CD4-positive, alpha-beta T cell treated with Interleukin-15 for 1 hour (primary cell): ENCODE results near the gene FKBP1A.

Source experiments
- DNase-seq: peaks from one replicate; pipeline ENCODE4 v3.0.0-alpha.2; 2020

Gene FKBP1A

DNA sequence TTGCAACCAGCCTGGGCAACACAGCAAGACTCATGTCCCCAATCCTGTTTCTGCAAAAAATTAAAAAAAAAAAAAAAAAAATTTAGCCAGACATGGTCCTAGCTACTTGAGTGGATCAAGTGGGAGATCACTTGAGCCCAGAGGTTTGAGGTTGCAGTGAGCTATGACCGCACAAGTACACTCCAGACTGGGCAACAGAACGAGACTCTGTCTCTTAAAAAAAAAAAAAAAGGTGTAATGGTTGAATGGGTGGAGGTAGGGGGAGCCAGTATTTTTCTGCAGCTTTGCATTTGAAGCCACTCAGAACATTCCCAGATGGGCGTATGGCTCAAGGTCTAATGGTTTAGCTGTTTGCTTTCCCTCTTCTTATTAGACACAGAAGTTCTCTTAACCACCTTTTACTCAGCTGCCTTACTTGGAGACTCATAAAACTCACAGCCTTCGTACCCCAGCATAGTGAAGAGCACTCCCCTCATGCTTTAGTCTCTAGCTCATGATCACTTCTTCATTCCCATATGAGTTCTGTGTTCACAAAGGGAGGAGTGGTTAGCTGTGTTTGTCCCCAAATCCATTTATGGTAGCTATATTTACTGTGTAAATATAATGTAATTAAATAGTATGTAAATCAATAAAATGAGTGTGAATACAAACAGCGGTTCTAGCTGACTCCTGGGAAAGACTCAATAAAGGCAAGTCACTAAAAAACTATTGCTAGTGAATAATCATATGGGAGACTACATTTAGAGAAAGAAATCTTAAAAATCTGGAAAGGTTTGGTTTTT lies 9.0 kb downstream of the FKBP1A start:
- no peak for DNase-seq

DNA sequence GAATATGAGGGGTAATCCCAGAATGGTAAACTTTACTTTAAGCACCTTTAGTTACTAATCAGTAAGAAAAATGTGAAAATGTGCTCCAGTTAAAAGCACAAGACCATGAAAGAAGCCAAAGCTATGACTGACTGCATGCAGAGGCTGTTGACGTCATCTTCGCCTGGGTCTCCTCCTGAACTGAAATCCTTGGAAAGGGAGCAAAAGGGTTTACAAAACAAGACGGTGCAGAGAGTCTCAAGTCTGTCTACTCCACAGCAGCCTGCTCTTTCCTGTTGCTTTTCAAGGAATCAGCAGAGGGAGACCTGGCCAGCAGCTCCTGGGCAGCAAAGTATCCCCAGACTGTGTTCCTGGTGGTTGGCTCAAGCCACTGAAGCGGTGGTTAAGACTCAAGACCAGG lies 10.2 kb downstream of the FKBP1A start:
- no peak for DNase-seq

DNA sequence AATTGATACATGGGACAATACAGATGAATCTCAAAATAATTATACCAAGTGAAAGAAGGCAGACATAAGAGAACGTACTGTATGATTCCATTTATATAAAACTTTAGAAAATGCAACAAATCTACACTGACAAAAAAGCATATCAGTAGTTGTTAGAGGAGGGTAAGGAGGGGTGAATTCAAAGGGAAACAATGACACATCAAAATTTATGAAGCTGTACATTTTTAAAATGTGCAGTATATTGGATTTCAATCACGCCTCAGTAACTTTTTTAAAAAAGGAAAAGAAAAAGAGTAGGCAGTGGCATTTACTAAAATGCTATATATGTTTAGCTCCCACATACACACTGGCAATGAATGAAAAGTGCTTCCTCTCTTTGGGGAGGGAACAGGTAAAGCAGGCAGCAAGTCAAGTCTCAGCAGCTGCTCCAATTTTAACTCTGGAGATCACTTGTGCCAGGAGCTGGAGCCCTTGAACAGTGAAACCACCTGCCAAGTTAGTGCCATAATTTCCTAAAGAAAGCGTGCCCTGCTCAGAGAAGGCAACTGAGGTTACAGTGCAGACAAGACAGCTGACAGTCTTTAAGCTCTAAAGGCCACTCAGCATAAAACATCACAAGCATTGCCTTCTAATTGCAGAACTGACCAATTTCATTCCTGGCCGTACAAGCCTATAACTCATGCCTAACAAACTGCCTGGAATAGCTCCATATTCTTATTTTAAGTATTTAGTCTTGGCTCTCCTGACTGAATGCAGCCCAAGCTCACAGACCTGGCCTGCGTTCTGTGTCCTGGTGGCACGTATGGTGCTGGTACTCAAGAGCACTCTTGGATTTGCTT lies 10.9 kb downstream of the FKBP1A start:
- DNase-seq = no peak

DNA sequence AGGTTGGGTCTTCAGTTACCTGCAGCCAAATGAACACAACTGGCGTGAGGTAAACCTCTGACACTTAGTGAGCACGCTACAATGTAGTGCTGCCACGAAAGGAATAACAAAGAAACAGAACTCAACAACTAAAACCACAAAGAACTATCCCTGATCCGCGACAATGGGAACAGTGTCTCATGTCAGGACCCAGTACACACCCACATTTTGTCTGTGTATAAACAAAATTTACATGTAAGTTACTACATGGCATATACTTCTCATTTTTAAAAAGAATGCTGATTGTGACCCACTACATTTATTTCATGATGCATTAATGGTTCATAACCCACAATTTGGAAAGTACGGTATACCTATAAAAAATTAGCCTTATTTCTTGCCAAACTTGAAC lies 14.1 kb downstream of the FKBP1A start:
- no peak for DNase-seq

DNA sequence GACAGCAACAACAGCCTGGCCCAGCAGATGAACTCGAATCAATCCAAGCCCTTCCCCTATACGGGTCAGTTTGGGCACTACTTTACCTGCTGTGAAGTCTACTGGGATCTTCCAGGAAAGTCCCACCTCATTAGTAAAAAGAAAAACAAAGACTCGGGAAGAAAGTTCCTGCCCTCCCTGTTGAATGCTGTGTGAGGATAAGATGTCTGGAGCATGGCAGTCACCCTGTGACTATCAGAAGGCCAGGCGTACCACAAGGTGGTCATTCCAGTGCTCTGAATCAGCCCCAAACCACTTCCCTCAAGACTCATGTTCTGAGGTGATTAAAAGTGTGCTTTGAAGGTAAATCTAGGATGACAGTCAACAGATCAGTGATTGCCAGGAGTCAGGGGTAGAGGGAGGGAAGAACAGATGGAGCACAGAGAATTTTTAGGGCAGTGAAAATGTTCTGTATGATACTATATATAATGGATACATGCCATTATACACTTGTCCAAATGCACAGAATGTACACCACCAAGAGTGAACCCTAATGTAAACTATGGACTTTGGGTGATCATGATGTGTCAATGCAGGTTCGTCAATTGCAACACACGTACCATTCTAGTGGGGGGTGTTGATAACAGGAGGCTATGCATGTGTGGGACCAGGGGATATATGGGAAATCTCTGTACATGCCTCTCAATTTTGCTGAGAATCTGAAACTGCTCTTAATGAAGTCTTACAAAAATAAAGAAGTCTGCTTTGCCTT lies 14.7 kb downstream of the FKBP1A start:
- DNase-seq = no peak

DNA sequence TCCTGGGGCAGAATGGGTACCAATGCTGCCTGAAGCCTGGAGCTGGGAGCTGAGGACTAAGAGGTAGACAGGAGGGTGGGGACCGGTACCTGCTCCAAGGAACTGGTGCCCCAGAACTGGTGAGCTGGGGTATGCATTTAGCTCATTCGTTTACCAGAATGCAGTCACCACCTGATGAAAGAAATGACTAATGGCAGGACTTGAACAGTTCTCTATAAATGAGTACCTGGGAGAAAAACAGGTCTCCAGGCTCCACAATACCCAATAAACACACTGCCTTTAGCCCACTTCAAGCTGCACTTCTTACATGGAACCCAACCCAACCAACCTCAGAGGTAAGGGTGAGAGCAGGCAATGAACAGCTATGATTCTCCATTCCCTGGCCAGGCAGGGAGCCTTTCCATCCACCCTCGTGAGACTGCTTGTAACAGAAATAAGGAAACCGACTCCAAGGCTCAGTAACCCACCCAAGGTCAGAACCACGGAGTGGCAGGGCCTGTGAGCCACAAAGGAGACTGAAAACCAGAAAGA lies 15.4 kb downstream of the FKBP1A start:
- DNase-seq = no peak

DNA sequence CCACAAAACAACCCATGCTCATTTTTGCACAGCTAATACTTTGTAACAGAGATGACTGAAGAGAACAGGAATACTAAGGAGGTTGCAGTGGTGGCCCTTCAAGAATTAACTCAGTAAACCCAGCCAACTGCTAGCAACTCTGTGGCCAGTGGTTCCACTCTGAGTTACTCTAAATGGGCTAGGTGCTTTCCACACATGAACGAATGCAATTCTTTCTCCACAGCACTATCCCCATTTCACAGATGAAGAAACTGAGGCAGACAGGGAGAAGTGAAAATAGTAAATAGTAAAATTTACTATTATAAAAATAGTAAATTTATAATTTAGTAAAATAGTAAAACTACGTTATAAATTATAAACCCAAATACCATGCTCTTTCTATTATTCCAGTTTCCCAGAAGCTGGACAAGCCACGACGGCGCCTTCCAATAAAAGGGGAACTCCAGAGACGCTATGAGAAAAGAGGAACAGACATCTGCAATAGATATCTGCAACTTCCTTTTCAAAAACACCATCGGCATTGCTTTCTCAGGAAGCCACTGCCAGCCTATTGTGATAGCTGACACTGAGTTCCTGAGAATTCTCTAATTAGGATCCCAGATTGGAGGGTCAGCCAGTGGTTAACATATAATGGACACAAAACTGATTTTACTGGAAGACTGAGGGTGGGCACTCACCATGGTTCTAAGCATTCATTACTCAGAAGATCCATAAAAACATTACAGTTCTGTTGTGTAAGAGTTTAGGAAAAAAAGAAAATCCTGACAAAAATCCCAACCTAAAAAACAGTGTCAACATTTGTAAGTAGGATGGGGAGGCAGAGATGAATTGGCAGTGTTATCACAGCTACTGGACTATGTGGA lies 16.2 kb downstream of the FKBP1A start:
- DNase-seq = peak; percentile 27

DNA sequence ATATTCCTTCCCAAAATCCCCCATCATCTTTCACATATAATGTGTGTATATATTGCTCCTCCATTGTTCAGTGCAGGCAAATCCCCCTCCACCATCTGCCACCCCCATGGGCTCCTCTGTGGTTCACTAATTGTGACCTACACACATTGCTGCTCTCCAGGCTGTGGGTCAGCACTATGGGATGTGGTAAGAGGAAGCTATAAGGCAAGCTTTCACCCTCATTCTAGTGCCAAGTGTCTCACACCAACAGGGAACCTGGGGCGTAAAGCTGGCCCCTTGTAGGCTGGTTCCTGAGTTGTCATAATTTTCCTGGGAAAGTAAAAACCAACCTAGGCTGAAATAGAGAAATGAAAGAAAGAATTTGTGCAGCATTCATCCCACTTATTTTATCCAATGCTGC lies 16.8 kb downstream of the FKBP1A start:
- no peak for DNase-seq

DNA sequence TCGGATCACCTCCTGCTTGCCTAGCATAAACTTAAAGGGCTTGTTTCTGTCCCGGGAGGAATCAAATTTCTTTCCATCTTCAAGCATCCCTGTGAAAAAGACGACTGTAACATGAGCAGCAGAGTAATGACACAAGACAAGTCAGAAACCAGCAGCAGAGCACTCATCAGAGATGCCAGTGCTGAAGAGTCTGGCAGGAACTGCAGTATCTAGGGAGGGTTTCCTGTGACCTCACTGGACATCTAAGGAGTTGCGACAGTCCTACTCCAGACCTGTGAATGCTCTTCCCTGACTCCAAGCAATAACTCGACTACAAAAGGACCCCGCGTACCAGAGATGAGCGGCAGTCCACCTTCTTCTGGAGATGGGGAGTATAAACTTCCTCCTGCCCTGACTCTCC lies 17.3 kb downstream of the FKBP1A start:
- DNase-seq = no peak

DNA sequence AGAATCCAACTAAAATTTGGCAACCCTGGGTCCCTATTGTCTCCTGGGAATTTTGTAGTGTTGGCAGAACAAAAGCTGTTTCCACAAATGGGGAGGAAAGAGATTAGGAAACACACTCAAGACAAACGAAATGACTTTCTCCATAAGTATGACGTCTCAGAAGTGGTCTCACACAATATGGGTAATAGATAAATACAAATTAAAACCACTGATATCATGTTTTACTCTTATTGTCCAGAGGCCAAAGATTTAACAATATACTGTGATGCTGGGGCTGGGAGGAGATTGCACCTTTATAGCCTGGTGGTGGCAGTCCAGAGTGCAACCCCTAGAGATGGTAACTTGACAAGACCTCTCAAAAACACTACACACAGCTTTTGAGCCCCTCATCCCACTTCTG lies 18.6 kb downstream of the FKBP1A start:
- DNase-seq = no peak

DNA sequence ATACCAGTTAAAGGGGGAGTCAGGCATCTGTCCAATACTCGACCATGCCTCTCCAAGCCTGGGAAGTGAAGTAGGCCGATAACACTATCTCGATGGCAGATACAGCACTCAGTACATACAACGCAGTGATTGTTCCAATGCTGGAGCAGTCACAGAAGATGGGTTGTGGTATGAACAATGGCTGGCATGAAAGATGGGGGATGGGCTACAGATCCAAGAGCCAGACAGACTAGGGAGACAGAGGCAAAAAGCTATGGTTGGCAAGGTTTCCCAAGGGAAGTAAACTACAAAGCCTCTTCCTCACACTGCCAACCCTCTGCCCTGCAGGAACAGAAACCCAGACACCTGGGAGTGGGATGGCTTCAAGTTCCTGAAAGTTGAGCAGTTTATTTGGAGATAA lies 19.2 kb downstream of the FKBP1A start:
- no peak for DNase-seq

DNA sequence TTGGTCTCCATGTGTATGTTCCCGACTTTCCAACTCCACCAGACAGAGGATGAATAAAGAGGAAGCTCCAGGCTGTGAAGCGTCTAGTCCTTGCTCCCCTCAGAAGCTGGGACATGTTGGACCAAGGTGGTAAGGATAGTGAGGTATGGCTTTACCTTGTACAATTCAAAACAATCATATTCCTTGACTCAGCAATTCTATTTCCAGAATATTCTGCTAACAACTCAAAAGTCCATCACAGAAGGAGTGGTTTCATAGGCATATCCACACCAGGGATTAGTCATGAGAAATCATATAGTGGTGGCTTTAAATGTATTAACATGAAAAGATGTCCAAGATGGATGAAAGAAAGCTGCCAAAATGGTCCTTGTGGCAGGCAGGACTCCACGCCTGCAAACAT lies 19.8 kb downstream of the FKBP1A start:
- no peak for DNase-seq

DNA sequence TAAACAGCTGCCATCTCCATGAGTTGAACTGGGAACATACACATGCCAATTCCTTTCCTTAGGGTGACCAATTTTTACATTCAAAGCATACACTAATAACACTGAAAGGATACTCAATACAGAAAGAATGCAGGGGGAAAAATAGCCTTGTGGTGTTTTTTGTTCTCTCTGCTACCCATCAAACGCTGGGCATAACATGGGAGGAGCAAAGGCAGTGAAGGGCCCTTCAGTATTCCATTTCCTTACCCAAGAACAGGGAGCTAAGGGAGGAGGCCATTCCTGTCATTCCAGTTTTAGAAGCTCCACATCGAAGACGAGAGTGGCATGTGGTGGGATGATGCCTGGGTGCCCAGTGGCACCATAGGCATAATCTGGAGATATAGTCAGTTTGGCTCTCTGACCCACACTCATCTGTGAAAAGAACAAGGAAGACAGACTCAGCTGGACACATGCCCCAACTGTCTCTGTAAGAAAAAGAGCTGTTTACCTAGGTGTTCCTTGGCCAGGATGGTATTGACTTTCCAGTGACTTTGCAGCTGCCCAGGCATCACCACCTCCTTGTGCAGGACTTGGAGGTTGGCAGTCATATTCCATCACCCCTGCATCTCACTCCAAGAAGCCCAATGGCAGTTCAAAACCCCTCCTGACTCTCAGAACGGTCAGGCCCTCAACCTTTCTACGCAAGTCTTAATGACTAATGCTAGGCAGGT lies 20.9 kb downstream of the FKBP1A start:
- DNase-seq = no peak

DNA sequence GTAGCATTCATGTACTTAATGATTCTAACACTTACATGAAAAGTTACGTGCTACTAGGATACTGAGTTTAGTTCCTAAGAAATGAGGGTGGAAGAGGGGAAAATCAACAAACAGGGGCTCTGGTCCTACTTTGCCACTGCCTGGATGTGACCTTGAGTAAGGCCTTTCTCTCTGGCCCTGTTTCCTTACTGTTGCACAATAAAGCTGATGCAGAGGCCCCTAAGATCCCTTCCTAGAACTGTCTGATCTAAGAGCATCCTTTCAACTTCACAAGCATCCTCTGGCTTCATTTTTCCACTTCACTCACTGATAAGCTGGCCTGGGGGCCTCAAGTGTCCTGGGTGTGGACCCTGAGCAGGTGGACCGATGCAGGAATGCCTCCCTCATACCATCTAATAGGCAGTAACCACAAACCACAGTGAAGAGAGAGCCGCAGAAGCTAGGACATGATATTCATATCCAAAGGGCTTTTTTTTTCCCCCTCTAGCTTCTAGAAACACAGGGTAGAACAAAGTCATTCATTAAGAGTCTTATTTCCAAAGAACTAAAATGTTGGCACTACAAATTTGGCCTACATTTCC lies 21.6 kb downstream of the FKBP1A start:
- DNase-seq = no peak

DNA sequence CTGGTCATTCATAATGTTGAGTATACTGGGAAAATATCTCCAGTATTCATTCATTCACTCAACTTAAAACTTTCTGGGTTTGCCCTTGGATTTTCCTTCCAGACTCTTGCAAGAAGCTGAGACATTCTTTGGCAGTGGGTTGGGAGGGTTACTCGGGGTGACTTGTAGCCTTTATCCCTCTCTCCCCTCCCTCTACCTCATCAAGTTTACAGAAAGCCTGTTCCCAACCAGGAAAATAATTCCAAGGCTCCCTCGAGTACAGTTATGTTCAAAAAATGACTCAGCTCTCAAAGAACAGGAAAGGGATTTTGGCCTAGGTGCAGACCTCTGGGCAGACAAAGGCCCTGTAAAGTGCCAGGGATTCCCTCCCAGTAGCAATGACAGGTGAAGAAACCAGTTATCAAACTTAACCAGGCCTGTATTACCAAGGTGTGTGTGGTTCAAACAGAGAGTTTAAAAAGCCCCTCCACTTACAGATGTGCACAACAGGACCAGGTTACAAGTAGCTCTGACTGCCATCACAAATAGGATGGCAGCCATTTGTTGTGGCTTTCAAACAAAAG lies 22.2 kb downstream of the FKBP1A start:
- DNase-seq = no peak

DNA sequence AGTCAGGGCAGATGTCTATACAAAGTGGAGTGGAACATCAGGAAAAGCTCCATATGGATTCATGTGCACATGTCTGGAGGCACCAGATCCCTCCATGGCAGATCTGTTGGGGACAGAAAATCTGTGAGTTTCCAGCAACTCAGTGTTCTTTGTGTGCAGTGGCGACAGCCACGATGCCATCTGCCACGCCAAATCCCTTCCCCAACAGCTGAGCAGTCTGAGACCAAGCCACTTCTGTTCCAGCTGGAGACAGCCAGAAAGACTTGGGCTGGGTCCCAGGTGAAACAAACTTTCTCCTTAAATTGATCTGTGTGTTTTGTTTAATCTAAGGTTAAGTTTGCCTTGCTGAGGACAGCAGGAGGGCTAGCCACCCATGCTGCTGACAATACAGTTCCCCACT lies 22.9 kb downstream of the FKBP1A start:
- DNase-seq = no peak

DNA sequence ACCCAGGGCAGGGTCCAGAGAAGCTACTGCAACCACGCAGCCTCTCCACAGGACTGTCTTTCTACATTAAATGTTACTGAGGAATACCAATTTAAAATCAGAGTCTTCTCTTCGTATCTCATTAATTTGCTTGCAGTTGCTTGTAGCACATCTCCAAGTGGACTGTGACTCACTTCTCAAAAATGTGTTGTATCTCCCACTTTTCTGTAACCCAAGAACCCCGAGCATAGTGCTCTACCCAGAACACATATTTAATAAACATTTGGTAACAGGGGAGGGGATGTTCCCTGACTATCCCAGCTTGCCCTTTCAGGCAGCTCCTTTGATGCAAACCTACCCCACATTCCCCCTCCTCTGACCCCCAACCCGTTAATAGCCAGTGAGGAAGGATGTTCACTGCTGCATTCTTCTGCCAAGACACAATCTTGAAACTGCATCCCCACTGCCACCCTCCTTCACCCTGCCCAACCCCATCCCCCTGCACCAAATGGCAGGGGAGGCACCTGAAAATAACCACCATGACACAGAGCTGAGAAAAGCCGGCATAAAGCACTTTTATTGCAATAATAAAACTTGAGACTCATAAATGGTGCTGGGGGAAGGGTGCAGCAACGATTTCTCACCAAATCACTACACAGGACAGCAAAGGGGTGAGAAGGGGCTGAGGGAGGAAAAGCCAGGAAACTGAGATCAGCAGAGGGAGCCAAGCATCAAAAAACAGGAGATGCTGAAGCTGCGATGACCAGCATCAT lies 24.2 kb downstream of the FKBP1A start:
- DNase-seq = no peak

DNA sequence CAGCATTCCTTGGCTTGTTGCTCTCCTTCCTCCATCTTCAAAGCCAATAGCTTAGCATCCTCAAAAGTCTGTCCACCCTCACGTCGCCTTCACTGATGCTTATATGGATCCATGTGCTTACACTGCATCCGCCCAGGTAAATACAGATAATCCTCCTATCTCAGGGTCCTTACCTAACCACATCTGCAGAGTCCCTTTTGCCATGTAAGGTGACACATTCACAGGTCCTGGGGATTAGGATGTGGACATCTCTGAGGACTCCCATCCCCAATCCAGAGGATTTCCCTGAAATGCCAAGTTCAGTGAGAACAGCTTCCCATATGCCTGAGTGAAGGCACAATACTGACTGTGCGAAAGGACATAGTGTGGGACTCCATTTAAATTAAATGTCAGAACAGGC lies 25.4 kb downstream of the FKBP1A start:
- no peak for DNase-seq

DNA sequence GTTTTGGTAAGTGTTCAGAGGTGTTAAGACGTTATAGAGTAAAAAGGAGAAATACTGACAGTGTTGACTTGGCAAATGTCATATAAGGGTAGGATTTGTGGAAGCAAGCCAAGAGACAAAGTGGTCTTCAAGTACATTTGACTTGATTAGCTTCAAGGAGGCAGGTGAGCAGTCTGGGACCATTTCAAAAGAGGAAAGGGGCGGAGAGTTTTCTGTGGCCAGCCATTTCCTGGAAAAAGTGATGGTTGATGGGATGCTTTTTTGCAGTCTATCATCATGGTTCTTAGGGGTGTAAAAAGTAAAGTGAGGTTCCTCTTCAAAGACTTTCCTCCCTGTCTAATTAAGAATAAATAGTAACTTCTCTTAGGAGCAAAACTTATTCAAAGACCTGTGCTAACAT lies 28.7 kb downstream of the FKBP1A start:
- DNase-seq = no peak

DNA sequence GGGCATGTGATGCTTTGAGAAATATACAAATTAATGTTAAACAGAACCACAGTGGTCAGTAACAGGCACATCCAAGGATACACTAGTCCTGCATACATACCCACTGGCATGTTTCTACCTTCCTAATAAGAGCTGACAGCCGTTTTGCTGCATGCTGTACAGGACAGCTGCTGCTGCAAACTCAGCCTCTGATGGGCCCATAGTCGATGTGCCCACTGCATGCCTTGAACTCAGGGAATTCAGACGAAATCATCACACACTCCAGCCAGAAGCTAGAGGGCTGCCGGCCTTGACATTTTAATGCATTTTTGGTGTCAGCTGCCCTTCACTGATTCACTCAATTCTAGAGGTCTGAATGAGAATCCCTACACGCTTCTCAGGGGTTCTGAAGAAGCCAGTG lies 29.3 kb downstream of the FKBP1A start:
- no peak for DNase-seq
